ENCODE data around the gene EN2. TPM values are rescaled to one million over a fixed set of nuclear protein-coding genes. Genes with fewer than 3 reads are reported as not detected.

Gene EN2
- total RNA-seq, 4 donors from 2014 or later: 0.21 to 0.56 (median 0.34) TPM; not detected in 1

- peaks cover 100% of the 10 kb centered on the region for H3K27me3 ChIP-seq
- no peak overlapping the region for H3K27ac ChIP-seq
- DNase-seq (ENCODE audit: low spot score in 2 of 2): no peak
- H3K4me1 ChIP-seq: peaks cover 10% of the 10 kb centered on the region
- H3K4me3 ChIP-seq: no peak overlapping the region
- H3K9me3 ChIP-seq: no peaks in the 10 kb centered on the region
- H3K36me3 ChIP-seq: no peaks in the 10 kb centered on the region
- WGBS: 24% methylated on average over 5 of the region's 5 CpGs
- TF ChIP-seq EP300 (IDR thresholded peaks at IDR 0.05) (no peak), CTCF (IDR thresholded peaks at IDR 0.05) (no peak), POLR2AphosphoS5 (IDR thresholded peaks at IDR 0.05) (no peak), POLR2A (IDR thresholded peaks at IDR 0.05) (no peak)
Measured at GRCh38 chr7:155511702-155511996, 53.7 kb downstream of the EN2 start.

GRCh38 chr7:155512246-155512887 is 54.4 kb downstream of the EN2 start:
- Histone ChIP-seq H3K27ac (no peak overlapping the region), H3K9me3 (no peaks in the 10 kb centered on the region), H3K36me3 (no peaks in the 10 kb centered on the region), H3K27me3 (peaks cover 100% of the 10 kb centered on the region), H3K4me3 (no peak overlapping the region), H3K4me1 (peaks cover 7% of the 10 kb centered on the region)
- DNase-seq (ENCODE audit: low spot score in 2 of 2): no peak
- 34% methylated on average over 4 of the region's 4 CpGs for WGBS
- TF ChIP-seq EP300 (IDR thresholded peaks at IDR 0.05) (no peak), POLR2A (IDR thresholded peaks at IDR 0.05) (no peak), CTCF (IDR thresholded peaks at IDR 0.05) (no peak), POLR2AphosphoS5 (IDR thresholded peaks at IDR 0.05) (no peak)

GRCh38 chr7:155513543-155514285 is 55.8 kb downstream of the EN2 start:
- Histone ChIP-seq H3K4me3 (no peak overlapping the region), H3K4me1 (peaks cover 7% of the 10 kb centered on the region), H3K36me3 (no peaks in the 10 kb centered on the region), H3K9me3 (no peaks in the 10 kb centered on the region), H3K27me3 (peaks cover 100% of the 10 kb centered on the region), H3K27ac (no peak overlapping the region)
- DNase-seq (ENCODE audit: low spot score in 2 of 2): no peak
- no peak for TF ChIP-seq CTCF (IDR thresholded peaks at IDR 0.05)
- TF ChIP-seq EP300 (IDR thresholded peaks at IDR 0.05): no peak
- TF ChIP-seq POLR2A (IDR thresholded peaks at IDR 0.05): no peak
- TF ChIP-seq POLR2AphosphoS5 (IDR thresholded peaks at IDR 0.05): no peak
- WGBS: 79% methylated on average over 13 of the region's 13 CpGs

- Histone ChIP-seq H3K27me3 (peaks cover 100% of the 10 kb centered on the region), H3K9me3 (no peaks in the 10 kb centered on the region), H3K4me1 (peaks cover 7% of the 10 kb centered on the region), H3K27ac (no peak overlapping the region), H3K36me3 (no peaks in the 10 kb centered on the region), H3K4me3 (no peak overlapping the region)
- no peak for DNase-seq (ENCODE audit: low spot score in 2 of 2)
- TF ChIP-seq POLR2A (IDR thresholded peaks at IDR 0.05) (no peak), CTCF (IDR thresholded peaks at IDR 0.05) (no peak), EP300 (IDR thresholded peaks at IDR 0.05) (no peak), POLR2AphosphoS5 (IDR thresholded peaks at IDR 0.05) (no peak)
- WGBS: 84% methylated on average over 8 of the region's 8 CpGs
Measured at GRCh38 chr7:155514296-155514695, 56.4 kb downstream of the EN2 start.

Other genes starting within 250 kb of the EN2 start
- gene INSIG1, start 160.3 kb upstream of the EN2 start, total RNA-seq: 100 to 1,000 TPM in 2 of 4 donors, 10 to 100 TPM in 2; 32.0 to 130 (median 95.3) TPM
- not detected for gene CNPY1, start 88.4 kb downstream of the EN2 start, total RNA-seq
- 100 to 1,000 TPM in 1 of 4 donors, 10 to 100 TPM in 3; 37.4 to 121 (median 58.2) TPM for gene RBM33, start 186.5 kb downstream of the EN2 start, total RNA-seq

Measured in suprapubic skin (tissue), 4 donors.